ENCODE measurements around the gene LCP1. TPM values are rescaled to one million over a fixed set of nuclear protein-coding genes. Genes with fewer than 3 reads are reported as not detected.

The LCP1 gene
- total RNA-seq, 1 donor from 2014 or later = 11.6 TPM

DNA sequence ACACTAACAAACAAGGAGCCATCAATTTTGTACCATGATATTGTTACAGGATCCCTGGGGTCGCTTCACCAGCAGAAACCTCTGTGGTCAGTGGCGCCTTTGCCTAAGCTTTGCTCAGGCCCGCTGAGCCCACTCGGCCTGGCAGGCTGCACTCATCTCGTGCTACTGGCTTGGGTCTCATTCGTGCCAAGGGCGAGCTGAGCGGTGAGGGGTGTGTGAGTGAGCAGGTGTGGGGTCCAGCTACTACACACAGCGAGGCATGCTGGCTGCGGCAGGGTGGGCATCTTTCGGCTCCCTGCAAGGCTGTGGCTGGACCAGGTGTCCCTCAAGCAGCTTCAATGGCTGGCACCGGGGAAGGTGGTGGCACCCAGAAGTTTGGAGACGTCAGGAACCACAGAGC lies 96.2 kb downstream of the LCP1 start:
- TF ChIP-seq, protein P1, sequence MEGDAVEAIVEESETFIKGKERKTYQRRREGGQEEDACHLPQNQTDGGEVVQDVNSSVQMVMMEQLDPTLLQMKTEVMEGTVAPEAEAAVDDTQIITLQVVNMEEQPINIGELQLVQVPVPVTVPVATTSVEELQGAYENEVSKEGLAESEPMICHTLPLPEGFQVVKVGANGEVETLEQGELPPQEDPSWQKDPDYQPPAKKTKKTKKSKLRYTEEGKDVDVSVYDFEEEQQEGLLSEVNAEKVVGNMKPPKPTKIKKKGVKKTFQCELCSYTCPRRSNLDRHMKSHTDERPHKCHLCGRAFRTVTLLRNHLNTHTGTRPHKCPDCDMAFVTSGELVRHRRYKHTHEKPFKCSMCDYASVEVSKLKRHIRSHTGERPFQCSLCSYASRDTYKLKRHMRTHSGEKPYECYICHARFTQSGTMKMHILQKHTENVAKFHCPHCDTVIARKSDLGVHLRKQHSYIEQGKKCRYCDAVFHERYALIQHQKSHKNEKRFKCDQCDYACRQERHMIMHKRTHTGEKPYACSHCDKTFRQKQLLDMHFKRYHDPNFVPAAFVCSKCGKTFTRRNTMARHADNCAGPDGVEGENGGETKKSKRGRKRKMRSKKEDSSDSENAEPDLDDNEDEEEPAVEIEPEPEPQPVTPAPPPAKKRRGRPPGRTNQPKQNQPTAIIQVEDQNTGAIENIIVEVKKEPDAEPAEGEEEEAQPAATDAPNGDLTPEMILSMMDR (IDR thresholded peaks at IDR 0.05; ENCODE audit: unreplicated experiment) = no peak
- Mint-ChIP-seq H3K4me1 (no peaks in the 10 kb centered on the region), H3K4me3 (no peak overlapping the region), H3K27me3 (ENCODE audit: low read depth) (peaks cover 13% of the 10 kb centered on the region), H3K36me3 (no peaks in the 10 kb centered on the region), H3K27ac (no peak overlapping the region), H3K9me3 (no peaks in the 10 kb centered on the region)
- no peak for DNase-seq (ENCODE audit: low spot score in 2 of 2, unreplicated experiment in 2 of 2)

DNA sequence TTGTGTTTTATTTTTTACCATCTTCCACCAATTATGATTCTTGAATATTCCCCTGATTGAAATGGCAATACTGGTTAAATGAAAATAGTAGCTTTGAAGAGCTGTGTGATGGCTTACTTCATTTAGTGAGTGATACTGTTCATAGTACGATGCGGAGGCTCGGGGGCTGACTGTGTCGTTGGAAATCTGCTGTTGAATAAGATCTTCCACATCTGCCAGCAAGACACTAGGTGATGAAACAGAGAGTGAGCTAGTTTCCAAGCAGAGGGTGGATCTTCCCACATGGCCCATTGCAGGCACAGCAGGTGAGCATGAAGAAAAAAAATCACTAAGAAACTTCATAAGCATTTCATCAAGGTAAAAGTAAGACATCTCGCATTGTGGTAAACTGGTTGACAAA lies 99.7 kb downstream of the LCP1 start:
- H3K27me3 Mint-ChIP-seq (ENCODE audit: low read depth) = peaks cover 13% of the 10 kb centered on the region
- no peaks in the 10 kb centered on the region for H3K4me1 Mint-ChIP-seq
- no peak overlapping the region for H3K4me3 Mint-ChIP-seq
- H3K27ac Mint-ChIP-seq = no peak overlapping the region
- H3K36me3 Mint-ChIP-seq = no peaks in the 10 kb centered on the region
- H3K9me3 Mint-ChIP-seq = no peaks in the 10 kb centered on the region
- TF ChIP-seq, protein P1 (IDR thresholded peaks at IDR 0.05; ENCODE audit: unreplicated experiment) = no peak
- no peak for DNase-seq (ENCODE audit: low spot score in 2 of 2, unreplicated experiment in 2 of 2)

DNA sequence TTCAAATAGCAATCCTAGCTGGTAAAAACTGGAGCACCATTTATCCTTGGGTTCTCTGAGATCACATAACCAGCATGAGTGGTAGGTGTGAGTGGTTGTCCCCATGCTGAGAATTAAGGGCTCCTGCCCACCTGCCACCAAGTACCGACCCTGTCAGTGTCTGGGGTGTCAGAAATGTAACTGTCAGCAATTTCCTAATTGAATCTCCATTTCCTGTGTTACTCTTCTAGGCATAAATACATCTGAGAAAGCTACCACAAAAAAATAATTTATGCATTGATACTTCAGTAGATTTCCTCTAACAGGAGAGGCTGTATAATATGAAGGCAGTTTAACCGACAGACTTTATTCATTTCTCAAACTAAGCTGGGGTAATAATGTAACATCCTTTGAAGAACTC lies 102.2 kb downstream of the LCP1 start:
- no peak overlapping the region for H3K27ac Mint-ChIP-seq
- peaks cover 17% of the 10 kb centered on the region for H3K27me3 Mint-ChIP-seq (ENCODE audit: low read depth)
- H3K4me1 Mint-ChIP-seq = no peaks in the 10 kb centered on the region
- TF ChIP-seq, protein P1 (IDR thresholded peaks at IDR 0.05; ENCODE audit: unreplicated experiment) = no peak
- no peak overlapping the region for H3K4me3 Mint-ChIP-seq
- no peaks in the 10 kb centered on the region for H3K36me3 Mint-ChIP-seq
- peaks cover 2% of the 10 kb centered on the region for H3K9me3 Mint-ChIP-seq
- no peak for DNase-seq (ENCODE audit: low spot score in 2 of 2, unreplicated experiment in 2 of 2)

DNA sequence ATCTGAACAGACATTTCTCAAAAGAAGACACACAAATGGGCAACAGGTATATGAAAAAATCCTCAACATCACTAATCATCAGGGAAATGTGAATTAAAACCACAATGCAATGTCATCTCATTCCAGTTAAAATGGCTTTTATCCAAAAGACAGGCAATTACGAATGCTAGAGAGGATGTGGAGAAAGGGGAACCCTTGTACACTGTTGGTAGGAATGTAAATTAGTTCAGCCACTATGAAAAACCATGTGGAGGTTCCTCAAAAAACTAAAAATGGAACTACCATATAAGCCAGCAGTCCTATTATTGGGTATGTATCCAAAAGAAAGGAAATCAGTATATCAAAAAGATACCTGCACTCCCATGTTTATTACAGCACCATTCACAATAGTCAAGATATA lies 104.7 kb downstream of the LCP1 start:
- Mint-ChIP-seq H3K9me3 (peaks cover 7% of the 10 kb centered on the region), H3K4me1 (no peaks in the 10 kb centered on the region), H3K27ac (no peak overlapping the region), H3K36me3 (no peaks in the 10 kb centered on the region), H3K4me3 (no peak overlapping the region), H3K27me3 (ENCODE audit: low read depth) (peaks cover 16% of the 10 kb centered on the region)
- TF ChIP-seq, protein P1 (IDR thresholded peaks at IDR 0.05; ENCODE audit: unreplicated experiment) = no peak
- DNase-seq (ENCODE audit: low spot score in 2 of 2, unreplicated experiment in 2 of 2) = no peak

DNA sequence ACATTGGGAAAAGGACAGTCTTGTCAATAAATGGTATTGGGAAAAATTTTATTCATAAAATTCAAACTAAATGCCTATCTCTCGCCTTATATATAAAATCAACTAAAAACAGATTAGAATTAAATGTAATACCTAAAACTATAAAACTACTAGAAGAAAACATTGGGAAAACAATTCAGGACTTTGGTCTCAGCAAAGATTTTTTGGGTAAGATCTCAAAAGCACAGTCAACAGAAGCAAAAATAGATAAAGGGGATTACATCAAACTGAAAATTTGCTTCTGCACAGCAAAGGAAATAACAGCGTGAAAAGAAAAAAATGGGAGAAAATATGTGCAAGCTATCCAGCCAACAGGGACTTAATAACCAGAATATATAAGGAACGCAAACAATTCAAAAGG lies 105.2 kb downstream of the LCP1 start:
- H3K36me3 Mint-ChIP-seq = no peaks in the 10 kb centered on the region
- no peak for DNase-seq (ENCODE audit: low spot score in 2 of 2, unreplicated experiment in 2 of 2)
- TF ChIP-seq, protein P1 (IDR thresholded peaks at IDR 0.05; ENCODE audit: unreplicated experiment) = no peak
- no peak overlapping the region for H3K4me3 Mint-ChIP-seq
- no peak overlapping the region for H3K27ac Mint-ChIP-seq
- H3K4me1 Mint-ChIP-seq = no peaks in the 10 kb centered on the region
- H3K9me3 Mint-ChIP-seq = peaks cover 7% of the 10 kb centered on the region
- peaks cover 15% of the 10 kb centered on the region for H3K27me3 Mint-ChIP-seq (ENCODE audit: low read depth)

Other genes with a start within 250 kb of the LCP1 start
- gene ZC3H13, start 129.4 kb downstream of the LCP1 start, total RNA-seq = 60.7 to 63.3 TPM (median 61.3 TPM) in 3 replicates
- gene CPB2, start 77.1 kb downstream of the LCP1 start, total RNA-seq = not detected in 3 replicates
- gene LRRC63, start 29.8 kb upstream of the LCP1 start, total RNA-seq = 0.38 to 0.42 TPM (median 0.42 TPM) in 3 replicates
- 2.4 to 3.2 TPM (median 2.8 TPM) in 3 replicates for gene RUBCNL, start 205.1 kb upstream of the LCP1 start, total RNA-seq